Heart left ventricle (tissue), 13 donors: ENCODE results near the gene FXYD5.

Experiments
- CTCF ChIP-seq, 12 donors: fragments of 200-600 bp; sonication (generic) in 4 of 12; IDR thresholded peaks; one replicate each; pipeline versions ENCODE4 v1.5.0 to v1.8.0; 2018 to 2022; ENCODE audit warnings: antibody characterized with exemption in 12 of 12, mild to moderate bottlenecking in 5 of 12
- POLR2A ChIP-seq, 2 donors: fragments of 450-650 bp; IDR thresholded peaks; one replicate each; pipeline ENCODE4 v1.6.1; 2017; ENCODE audit warnings: antibody characterized with exemption in 2 of 2, mild to moderate bottlenecking in 2 of 2, moderate library complexity in 2 of 2
- donor health status: ischemic (EF 13 %, LVEDD 7.1; RV severe dilation, severe dysfunction).
- donor health status: DM: no; HTN: yes; CAD: no.
- donor health status: DM: no; HTN: no; CAD: no.
- donor health status: ischemic (EF 25% LVEDD 6.9; RV normal size, moderate dysfunction).
- donor health status: ischemic (EF 25% LVEDD 5.7; RV mildly dilated, moderate dysfunction).
- donor health status: ischemic (EF 35%, LVEDD 5.7; RV mildly dilated, moderate dysfunction).
- donor health status: nonischemic (EF 11% LVEDD 7.7; RV severe dilation, severe dysfunction).
- donor health status: DM: yes; HTN: yes; CAD: no.
- donor health status: PGD.
- donor health status: ischemic (EF 29% LVEDD 5.4; RV normal size, mild dysfunction).
- donor health status: nonischemic (EF 23%, LVEDD 6.1; RV moderate dilation, normal function).

DNA sequence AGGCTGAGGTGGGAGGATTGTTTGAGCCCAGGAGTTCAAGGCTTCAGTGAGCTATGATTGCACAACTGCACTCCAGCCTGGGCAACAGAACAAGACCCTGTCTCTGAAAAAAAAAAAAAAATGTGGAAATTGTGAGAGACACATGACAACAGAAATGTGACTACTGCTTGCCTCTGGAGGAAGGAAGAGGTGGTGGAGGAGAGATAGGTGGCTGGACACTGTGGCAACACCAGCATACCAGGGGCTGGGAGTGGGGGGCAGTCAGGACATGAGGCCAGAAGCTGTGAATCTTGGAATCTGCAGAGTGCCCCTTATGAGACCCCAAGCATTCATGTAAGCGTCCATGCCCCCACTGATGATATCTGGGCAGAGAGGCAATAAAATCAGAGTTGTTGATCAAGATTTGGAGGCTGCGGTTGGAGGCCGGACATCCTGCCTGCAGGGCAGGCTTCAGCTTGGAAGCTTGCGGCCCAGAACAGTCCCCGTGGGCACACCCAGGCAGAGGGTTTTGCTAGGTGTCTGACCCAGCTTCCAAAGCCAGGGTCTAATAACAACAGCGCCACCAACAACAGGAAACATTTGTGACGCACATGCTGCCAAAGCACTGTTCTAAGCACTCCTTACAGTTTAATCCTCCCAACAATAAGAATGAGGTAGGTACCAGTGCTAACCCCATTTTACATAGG lies 57.2 kb downstream of the FXYD5 start:
- TF ChIP-seq CTCF (IDR thresholded peaks at IDR 0.05) = no peak
- no peak for TF ChIP-seq POLR2A (IDR thresholded peaks at IDR 0.05)
